HG02623 (cell line): Measurements from ENCODE around the gene GIMD1.
"Not testable (repeated sequence)": the region's sequence is repeated elsewhere in the genome, so short reads cannot be mapped to it uniquely, and the experiment has no call there.

Experiments
- ATAC-seq: cut with Tn5 transposase; IDR thresholded peaks from one replicate; pipeline ENCODE4 v1.9.1; 2021; ENCODE audit warnings: moderate library complexity; ENCODE audit not compliant: unreplicated experiment

GIMD1 gene

DNA sequence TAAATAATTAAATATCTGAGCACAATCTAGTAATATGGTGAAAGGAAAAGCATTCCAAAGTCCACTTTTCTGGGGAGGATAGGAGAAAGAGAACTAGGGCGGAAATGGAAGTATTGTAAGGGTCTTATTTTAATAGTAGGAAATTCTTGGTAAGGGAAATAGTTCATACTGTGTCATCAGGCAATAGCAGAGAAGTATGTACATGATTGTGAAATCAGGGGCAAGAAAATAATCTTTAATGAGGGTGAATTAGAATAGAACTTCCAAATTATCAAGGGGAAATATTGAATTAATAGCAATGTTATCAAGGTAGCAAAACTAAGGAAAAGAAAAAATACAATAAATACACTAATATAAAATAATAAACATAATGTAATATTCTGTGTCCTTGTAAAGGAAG lies 14.8 kb downstream of the GIMD1 start:
- no peak for ATAC-seq

DNA sequence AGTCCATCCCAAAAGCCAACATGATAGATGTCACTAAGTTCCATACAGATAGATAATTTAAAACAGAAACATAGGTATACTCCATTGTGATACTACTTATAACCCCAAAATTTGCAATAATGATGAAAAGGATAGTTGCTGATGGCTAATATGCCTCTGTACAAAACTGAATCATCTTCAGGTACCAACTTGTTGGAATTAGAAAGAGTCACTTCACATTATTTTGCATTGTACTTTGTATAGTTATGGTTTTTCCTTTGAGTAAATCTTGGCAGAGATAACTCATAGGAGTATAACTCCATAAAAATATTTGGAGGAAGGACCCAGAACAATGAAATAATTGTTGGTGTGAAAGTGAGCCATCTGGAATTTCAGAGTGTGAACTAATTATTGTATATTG lies 17.6 kb downstream of the GIMD1 start:
- no peak for ATAC-seq

DNA sequence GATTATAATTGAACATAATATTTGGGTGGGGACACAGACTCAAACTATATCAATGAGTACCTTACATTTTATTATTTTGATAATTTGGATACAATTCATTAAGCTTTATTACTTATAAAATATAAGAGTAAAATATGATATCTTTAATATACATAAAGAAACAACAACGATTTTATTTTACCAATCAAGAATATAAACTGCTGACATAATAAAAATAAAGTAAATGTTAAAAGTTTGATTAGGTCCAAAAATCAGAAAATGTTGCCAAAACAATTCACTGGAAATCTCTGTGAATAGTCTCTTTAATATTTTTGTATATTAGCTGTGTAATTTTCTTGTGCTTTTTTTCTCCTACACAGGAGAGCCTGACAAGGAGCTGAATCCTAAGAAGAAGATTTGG lies 21.4 kb downstream of the GIMD1 start:
- ATAC-seq, result no peak

DNA sequence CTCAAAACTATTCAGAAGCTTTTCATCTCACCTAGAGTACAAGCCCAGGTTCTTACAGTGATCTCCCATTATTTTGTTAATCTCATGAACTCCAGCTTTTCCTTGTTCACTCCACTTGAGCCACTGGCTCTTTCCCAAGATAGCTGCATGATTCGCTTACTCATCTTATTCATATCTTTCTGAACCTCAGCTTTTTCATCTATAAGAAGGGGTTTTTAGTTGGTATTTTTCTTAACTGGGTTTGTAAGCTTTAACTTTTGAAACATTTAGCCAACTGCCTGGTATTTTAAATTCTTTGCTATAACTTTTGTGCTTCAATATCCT lies 24.0 kb downstream of the GIMD1 start:
- no peak for ATAC-seq

DNA sequence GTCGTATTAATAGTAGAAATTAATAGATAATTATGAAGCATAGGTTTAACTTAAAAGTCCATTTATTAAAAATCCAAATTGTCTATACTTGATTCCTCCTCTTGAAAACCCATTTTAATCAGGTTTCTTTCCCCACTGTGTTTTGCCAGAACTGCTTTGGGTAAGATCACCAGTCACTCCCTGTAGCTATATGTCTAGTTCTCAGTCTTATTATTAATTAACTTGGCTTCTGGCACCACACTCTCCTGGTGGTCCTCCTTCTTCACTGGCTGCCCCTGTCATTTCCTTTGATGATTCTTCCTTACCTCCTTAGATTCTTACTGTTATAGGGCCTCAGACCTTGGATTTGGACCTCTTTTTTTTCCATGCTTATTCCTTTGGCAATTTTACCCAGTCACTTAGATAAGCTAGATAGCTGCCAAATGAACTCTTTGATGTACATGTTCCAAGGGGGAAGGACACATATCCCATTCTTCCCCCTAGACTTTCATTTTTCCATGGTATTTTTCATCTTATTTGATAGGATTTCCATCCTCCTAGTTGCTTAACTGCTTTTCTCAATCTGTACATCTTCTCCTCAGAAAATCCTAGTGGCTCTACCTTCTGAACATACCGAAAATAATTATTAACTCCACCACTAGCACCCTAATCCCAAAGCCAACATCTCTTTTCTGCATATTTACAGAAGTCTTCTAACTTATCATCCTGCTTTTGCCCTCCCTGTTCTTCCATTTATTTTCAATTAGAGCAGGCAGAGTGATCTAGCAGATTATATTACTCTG lies 24.5 kb downstream of the GIMD1 start:
- no peak for ATAC-seq

DNA sequence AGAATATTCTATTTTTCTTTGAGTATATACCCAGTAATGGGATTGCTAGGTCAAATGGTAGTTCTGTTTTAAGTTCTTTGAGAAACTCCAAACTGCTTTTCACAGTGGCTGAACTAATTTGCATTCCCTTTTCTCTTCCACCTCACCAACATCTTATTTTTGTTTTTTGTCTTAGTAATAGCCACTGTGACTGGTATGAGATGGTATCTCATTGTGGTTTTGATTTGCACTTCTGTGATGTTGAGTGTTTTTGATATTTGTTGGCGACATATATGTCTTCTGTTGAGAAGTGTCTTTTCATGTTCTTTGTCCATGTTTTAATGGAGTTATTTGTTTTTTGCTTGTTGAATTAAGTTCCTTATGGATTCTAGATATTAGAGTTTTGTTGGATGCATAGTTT lies 27.8 kb downstream of the GIMD1 start:
- ATAC-seq, result no peak

DNA sequence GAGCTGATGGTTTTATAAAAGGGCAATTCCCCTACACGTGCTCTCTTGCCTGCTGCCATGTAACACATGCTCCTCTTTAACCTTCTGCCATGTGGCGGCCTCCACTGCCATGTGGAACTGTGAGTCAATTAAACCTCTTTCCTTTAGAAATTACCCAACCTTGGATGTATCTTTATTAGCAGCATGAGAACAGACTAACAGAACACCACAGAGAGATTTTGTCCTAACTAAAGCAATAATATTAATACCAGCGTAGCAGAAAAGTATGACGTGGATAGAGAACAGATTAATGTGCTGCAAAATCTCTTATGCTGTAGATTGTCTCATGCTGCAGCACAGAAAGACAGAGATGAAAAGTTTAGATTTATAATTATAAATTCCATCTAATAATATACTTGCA lies 29.1 kb downstream of the GIMD1 start:
- ATAC-seq, result no peak

DNA sequence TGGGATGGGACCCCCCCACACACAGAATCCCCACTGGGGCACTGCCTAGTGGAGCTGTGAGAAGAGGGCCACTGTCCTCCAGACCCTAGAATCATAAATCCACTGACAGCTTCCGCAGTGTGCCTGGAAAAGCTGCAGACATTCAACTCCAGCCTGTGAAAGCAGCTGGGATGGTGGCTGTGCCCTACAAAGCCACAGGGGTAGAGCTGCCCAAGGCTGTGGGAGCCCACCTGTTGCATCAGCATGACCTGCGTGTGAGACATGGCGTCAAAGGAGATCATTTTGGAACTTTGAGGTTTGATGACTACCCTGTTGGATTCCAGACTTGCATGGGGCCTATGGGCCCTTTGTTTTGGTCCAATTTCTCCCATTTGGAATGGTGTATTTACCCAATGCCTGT lies 29.9 kb downstream of the GIMD1 start:
- no peak for ATAC-seq

DNA sequence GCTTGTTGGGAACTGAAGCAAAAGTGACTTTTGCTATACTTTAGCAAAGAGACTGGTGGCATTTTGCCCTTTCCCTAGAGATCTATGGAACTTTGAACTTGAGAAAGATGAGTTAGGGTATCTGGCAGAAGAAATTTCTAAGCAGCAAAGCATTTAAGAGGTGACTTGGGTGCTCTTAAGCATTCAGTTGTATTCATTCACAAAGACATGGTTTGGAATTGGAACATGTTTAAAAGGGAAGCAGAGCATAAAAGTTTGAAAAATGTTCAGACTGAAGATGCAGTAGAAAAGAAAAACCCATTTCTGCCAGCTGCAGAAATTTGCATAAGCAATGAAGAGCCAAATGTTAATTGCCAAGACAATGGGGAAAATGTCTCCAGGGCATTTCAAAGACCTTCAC lies 30.7 kb downstream of the GIMD1 start:
- no peak for ATAC-seq

DNA sequence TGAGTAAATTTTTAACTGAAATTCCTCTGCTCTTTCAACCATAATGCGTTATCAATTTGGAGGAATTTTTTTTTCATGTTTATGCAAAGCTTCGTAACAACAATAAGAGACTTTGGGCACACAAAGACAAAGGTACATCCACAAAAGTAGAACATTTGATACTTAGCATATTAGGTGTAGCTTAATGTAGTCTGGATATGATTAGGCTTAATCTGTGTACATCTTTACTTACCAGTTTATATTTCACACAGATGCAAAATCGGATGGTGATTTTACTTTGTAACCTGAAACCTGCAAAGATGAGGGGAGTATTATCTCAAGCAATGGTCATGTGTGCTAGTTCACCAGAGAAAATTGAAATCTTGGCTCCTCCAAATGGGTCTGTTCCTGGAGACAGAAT lies 32.0 kb downstream of the GIMD1 start:
- ATAC-seq, result no peak

DNA sequence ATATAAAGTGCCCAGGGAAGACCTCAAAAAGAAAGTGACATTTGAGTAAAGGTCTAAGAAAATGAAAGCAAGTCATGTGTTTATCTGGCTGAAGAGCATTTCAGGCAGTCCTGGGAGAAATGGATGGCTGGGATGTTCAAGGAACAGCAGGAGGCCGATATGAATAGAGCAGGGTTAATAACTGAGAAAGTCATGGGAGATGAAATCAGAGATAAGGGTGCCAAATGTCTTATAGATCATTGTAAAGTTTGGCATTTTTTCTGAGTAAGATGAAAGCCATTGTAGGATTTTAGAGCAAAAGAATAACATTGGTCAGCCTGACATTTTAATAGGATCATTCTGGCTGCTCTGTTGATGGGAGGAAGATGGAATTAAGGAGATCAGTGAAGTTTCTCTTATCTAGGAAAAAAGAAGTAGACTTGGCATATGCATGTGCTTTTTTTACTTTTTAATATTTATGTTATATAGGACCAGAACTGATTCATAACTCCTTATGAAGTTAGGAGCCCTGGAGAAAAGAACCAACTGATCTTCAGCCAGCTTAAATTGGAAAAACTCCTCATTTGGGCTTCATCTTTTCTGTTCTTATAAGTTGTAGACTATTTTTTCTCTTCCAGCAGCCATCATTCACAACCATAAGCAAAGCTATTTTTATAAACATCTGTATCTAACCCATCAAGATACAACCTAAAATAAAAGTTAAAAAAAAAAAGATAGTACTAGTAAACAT lies 33.7 kb downstream of the GIMD1 start:
- no peak for ATAC-seq

DNA sequence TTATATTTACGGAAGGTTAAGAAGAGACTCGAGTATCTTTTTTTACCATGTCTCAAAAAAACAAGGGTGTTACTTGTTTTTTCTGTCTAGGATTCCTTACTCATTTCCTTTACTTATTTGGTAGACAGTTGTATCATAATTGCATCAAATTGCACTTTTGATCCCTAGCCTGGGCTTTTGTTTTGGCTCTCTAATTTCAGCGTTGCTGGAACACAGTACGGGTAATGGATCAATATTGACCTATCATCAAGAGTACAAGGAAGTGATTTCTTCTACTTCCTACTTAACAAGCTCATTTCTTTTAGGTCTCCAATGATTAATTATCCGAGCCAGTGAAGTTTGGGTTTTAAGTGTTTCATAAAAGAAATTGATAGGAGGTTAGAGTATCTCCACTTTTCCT lies 35.4 kb downstream of the GIMD1 start:
- ATAC-seq, result no peak

DNA sequence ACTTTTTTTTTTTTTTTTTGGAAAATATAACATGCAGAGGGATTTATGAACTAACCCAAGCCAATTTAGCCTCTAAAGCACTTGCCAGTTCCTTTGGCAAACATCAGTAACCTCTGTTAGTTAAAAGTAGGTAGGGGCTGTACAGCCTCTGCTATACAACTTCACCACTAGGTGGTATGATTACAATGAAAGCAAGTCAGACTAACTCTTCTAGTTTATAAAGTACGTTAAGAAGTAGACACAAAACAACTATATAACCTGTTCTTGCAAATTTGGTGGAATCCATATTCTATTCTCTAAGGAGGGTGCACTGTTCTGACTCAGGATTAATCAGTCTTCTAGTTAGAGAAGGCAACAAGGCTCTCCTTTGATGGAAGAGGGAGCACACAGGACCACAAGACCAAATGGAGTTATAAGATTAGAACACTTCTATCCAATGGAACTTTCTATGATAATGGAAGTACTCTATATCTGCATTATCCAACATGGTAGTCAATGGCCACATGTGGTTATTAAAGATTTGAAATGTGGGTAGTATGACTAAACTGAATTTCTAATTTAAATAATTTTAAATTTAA lies 39.4 kb downstream of the GIMD1 start:
- ATAC-seq, result peak; percentile 77

DNA sequence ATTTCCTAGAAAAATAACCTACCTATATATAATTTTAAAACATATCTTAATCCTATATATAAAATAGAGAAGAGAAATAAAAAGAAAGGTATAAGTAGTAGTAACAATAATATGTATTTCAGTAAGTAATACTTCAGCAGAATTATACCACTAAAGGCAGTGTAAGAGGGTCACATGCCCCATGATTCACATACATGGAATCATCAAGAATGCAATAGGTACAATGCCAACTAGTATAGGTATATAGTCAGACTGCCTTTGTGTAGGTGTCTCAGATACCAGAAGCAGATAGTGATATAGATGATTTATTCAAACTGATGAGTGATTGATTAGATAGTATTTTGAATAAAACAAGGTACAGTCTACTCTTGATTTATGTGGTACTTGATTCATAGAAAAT lies 42.8 kb downstream of the GIMD1 start:
- no peak for ATAC-seq

DNA sequence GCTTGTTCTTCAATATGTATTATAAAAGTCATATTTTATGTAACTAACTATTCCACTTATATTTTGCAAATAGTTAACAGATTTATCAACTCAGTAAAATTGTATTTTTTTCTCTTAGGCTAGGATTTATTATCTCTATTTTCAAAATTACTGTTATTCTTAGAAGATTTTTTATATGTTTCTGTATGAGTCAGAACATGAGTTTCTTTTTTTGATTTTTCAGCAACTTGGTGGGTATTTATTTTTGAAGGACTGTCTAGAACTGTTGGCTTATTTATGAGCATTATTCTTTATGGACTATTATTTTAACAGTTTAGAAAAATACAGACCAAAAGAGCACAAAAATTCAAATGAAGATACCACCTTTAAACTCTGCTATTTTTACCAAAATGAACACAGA lies 45.5 kb downstream of the GIMD1 start:
- ATAC-seq, result no peak

DNA sequence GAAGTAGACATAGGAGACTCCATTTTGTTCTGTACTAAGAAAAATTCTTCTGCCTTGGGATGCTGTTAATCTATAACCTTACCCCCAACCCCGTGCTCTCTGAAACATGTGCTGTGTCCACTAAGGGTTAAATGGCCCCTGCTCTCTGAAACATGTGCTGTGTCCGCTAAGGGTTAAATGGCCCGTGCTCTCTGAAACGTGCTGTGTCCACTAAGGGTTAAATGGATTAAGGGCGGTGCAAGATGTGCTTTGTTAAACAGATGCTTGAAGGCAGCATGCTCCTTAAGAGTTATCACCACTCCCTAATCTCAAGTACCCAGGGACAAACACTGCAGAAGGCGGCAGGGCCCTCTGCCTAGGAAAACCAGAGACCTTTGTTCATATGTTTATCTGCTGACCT lies 46.8 kb downstream of the GIMD1 start:
- ATAC-seq, result not testable (repeated sequence)

DNA sequence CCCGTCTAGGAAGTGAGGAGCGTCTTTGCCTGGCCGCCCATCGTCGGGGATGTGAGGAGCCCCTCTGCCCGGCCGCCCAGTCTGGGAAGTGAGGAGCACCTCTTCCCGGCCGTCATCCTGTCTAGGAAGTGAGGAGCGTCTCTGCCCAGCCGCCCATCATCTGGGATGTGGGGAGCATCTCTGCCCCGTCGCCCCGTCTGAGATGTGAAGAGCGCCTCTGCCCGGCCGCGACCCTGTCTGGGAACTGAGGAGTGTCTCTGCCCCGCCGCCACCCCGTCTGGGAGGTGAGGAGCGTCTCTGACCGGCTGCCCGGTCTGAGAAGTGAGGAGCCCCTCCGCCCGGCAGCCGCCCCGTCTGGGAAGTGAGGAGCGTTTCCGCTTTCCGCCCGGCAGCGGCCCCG lies 47.4 kb downstream of the GIMD1 start:
- ATAC-seq, result not testable (repeated sequence)

DNA sequence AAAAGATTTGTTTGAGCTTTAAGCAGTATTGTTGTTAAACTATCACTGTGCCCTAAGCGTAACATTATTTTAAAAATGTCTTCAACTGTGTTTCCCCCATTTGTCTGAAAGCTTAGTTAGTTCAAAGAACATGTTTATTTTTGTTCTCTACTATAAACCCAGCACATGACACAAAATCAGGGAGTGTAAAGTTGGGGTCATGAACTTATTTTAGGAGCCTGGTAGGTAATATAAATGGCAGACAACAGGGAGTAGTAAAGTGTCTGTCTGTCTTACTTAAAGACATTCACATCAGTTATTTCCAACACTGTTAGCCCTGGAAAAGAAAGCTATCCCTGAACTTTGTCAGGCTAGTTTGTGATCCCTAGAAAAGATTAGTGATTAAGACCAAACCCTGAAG lies 48.3 kb downstream of the GIMD1 start:
- ATAC-seq, result no peak

DNA sequence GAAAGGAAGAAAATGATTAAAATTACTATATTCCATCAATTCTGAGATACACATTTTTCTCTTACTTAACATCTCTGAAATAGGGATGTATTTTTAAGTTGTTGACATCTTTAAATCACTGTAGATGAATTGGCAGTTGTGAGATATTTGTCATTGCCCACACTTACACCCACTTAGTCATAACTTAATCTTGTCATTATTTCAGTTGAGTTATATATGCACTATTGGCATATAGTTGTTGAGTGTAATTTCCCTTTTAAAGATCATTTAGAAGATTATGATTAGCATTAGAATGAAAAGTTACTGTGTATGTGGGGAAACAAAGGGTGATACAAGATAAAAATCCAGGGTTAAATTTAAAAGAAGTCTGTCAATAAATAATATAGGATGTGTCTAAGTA lies 50.1 kb downstream of the GIMD1 start:
- ATAC-seq, result no peak

DNA sequence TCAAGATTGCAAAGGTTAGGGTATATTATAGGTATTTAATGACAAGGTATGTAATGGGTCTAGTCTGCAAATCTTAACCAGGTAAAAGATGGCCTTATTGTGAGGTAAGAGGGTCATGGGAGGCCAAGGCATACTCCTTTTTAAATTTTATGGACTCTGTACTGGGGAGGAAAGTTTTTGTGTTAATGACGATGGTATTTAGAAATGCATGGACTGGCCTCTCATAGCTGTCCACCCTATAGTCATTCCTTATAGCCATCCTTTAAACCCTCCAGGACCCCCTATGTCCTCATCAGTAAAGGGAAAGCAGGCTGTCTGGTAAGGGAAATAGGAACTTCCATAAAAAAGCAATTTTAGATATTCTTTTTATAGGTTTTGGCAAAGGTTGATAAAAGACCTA lies 50.8 kb downstream of the GIMD1 start:
- ATAC-seq, result no peak

DNA sequence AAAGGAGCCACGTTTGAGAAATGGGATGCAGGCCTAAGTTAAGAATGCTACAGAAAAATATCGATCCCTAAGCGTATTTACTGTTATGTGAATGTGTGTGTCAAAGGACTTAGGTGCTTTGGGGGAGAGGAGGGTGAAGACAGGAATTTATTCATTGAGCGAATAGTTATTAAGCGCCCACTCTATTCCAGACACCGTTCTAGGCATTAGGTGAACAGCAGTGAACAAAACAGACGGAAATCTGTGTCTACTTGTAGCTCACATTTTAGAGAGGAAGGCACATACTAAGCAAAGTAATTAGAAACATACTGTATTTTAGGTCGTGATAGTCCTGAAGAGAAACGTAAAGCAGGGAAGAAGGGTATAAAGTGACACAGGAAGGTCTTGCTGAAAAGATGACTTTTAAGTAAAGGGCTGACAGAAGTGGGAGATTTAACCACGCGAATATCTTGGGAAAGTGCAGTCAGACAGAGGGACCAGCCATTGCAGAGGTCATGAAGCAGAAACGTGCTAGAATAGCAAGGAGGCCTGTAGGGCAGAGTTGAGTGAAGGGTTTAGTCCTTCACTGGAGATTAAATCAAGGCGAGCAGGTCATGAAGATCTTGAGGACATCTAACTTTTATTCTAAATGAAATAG lies 51.7 kb downstream of the GIMD1 start:
- ATAC-seq, result peak; percentile 2
